Trophoblast cell (in vitro differentiated cells and primary cell): Measurements from ENCODE around the gene FHAD1.

ENCODE experiments used
- DNase-seq, 2 donors: peaks; one replicate each; pipeline ENCODE4 v3.0.0-alpha.2; 2016
- H2AFZ ChIP-seq: 2 replicates; pipeline ENCODE4 v1.6.1; 2013; ENCODE audit warnings: low read length, moderate library complexity, mild to moderate bottlenecking; ENCODE audit not compliant: insufficient read depth, poor library complexity
- H2AK5ac ChIP-seq: 2 replicates; pipeline ENCODE4 v1.6.1; 2013; ENCODE audit warnings: mild to moderate bottlenecking, low read length
- H2BK120ac ChIP-seq: 2 replicates; pipeline ENCODE4 v1.6.1; 2013; ENCODE audit warnings: low read length, mild to moderate bottlenecking, moderate library complexity; ENCODE audit not compliant: insufficient read depth, poor library complexity
- H2BK12ac ChIP-seq: 2 replicates; pipeline ENCODE4 v1.6.1; 2013; ENCODE audit warnings: mild to moderate bottlenecking, low read length, moderate library complexity
- H2BK5ac ChIP-seq: 2 replicates; pipeline ENCODE4 v1.6.1; 2013; ENCODE audit warnings: low read length, low read depth, moderate library complexity, mild to moderate bottlenecking; ENCODE audit not compliant: poor library complexity
- H3K14ac ChIP-seq: 2 replicates; pipeline ENCODE4 v1.6.1; 2013; ENCODE audit warnings: mild to moderate bottlenecking, low read length
- H3K18ac ChIP-seq: 2 replicates; pipeline ENCODE4 v1.6.1; 2013; ENCODE audit warnings: mild to moderate bottlenecking, low read length
- H3K23ac ChIP-seq: 2 replicates; pipeline ENCODE4 v1.6.1; 2013; ENCODE audit warnings: low read length
- H3K27ac ChIP-seq: 2 replicates; pipeline ENCODE4 v1.5.1; 2013; ENCODE audit warnings: low read depth, mild to moderate bottlenecking, inconsistent platforms, low read length, moderate library complexity
- H3K27me3 ChIP-seq: 2 replicates; pipeline ENCODE4 v1.6.1; 2013; ENCODE audit warnings: inconsistent platforms, mild to moderate bottlenecking, low read length, moderate library complexity; ENCODE audit not compliant: insufficient read depth
- H3K36me3 ChIP-seq, 2 experiments: 1 replicate in 1 of 2; 2 replicates in 1 of 2; pipeline ENCODE4 v1.6.1; 2013; ENCODE audit warnings: low read length in 2 of 2, mild to moderate bottlenecking in 2 of 2, moderate library complexity in 1 of 2; ENCODE audit not compliant: insufficient read depth in 2 of 2, control insufficient read depth in 1 of 2
- H3K4ac ChIP-seq: 2 replicates; pipeline ENCODE4 v1.6.1; 2013; ENCODE audit warnings: low read depth, mild to moderate bottlenecking, low read length, moderate library complexity
- H3K4me1 ChIP-seq, 2 experiments: 1 replicate in 1 of 2; 2 replicates in 1 of 2; pipeline ENCODE4 v1.6.1; 2013; ENCODE audit warnings: low read length in 2 of 2, mild to moderate bottlenecking in 2 of 2, moderate library complexity in 1 of 2; ENCODE audit not compliant: insufficient read depth in 2 of 2, control insufficient read depth in 1 of 2
- H3K4me2 ChIP-seq: 2 replicates; pipeline ENCODE4 v1.6.1; 2013; ENCODE audit warnings: inconsistent platforms, mild to moderate bottlenecking, low read length, moderate library complexity
- H3K4me3 ChIP-seq: 2 replicates; pipeline ENCODE4 v1.5.1; 2013; ENCODE audit warnings: mild to moderate bottlenecking, low read depth, low read length, inconsistent platforms
- H3K79me1 ChIP-seq: one replicate; pipeline ENCODE4 v1.6.1; 2013; ENCODE audit warnings: low read length
- H3K79me2 ChIP-seq: 2 replicates; pipeline ENCODE4 v1.6.1; 2013; ENCODE audit warnings: low read length, mild to moderate bottlenecking; ENCODE audit not compliant: control insufficient read depth, insufficient read depth, poor library complexity
- H3K9ac ChIP-seq: 2 replicates; pipeline ENCODE4 v1.6.1; 2013; ENCODE audit warnings: mild to moderate bottlenecking, low read length
- H3K9me3 ChIP-seq: 2 replicates; pipeline ENCODE4 v1.6.1; 2013; ENCODE audit warnings: low read depth, mild to moderate bottlenecking, control low read depth, inconsistent platforms, low read length; ENCODE audit not compliant: insufficient read depth
- H4K12ac ChIP-seq: 2 replicates; pipeline ENCODE4 v1.6.1; 2013; ENCODE audit warnings: low read depth, mild to moderate bottlenecking, low read length, moderate library complexity
- H4K8ac ChIP-seq: 2 replicates; pipeline ENCODE4 v1.6.1; 2013; ENCODE audit warnings: low read depth, mild to moderate bottlenecking, low read length, moderate library complexity
- H4K91ac ChIP-seq: one replicate; pipeline ENCODE4 v1.6.1; 2013; ENCODE audit warnings: low read depth, mild to moderate bottlenecking, low read length, moderate library complexity
- WGBS: extraction: QIAGEN DNeasy Blood & Tissue Kit; methylation state at CpG from one replicate; pipeline ENCODE4 v1.1.7; 2013; ENCODE audit warnings: missing lambda C conversion rate; ENCODE audit not compliant: insufficient read length, insufficient coverage; ENCODE audit errors: extremely low coverage; 5-methylcytosine and 5-hydroxymethylcytosine counted together

FHAD1 gene

DNA sequence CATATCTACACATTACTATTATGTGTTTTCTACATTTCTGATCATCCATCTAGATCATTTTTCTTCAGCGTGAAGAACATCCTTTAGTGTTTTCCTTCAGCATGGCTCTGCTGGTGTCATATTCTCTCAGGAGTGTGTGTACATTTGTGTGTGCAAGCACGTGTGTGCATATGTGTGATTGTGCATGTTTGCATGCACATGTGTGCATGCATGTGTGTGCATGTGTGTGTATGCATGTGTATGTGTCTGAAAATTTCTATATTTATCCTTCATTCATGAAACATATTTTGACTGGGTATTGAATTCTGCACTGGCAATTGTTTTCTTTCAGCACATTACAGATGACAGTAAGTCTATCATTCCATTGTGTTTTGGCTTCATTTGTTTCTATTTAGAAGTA lies 74.6 kb downstream of the FHAD1 start:
- Histone ChIP-seq H3K79me2 (no peaks in the 10 kb centered on the region), H3K27me3 (no peaks in the 10 kb centered on the region), H3K14ac (no peak overlapping the region), H2AK5ac (no peak overlapping the region), H2AFZ (no peak overlapping the region), H4K8ac (no peak overlapping the region), H2BK120ac (no peak overlapping the region), H3K9me3 (peaks cover under 1% of the 10 kb centered on the region), H3K9ac (no peak overlapping the region), H4K91ac (no peak overlapping the region), H3K36me3 (no peaks in the 10 kb centered on the region), H3K4me1 (peaks cover 4 to 8% of the 10 kb centered on the region in 2 experiments), H3K27ac (no peak overlapping the region), H4K12ac (no peak overlapping the region), H3K18ac (no peak overlapping the region), H3K79me1 (no peaks in the 10 kb centered on the region), H3K4me2 (no peak overlapping the region), H3K23ac (no peak overlapping the region), H2BK5ac (no peak overlapping the region), H2BK12ac (no peak overlapping the region), H3K4ac (no peak overlapping the region), H3K4me3 (no peak overlapping the region)
- no CpG with 5 or more reads among the region's 2 CpGs for WGBS
- no peak for DNase-seq

DNA sequence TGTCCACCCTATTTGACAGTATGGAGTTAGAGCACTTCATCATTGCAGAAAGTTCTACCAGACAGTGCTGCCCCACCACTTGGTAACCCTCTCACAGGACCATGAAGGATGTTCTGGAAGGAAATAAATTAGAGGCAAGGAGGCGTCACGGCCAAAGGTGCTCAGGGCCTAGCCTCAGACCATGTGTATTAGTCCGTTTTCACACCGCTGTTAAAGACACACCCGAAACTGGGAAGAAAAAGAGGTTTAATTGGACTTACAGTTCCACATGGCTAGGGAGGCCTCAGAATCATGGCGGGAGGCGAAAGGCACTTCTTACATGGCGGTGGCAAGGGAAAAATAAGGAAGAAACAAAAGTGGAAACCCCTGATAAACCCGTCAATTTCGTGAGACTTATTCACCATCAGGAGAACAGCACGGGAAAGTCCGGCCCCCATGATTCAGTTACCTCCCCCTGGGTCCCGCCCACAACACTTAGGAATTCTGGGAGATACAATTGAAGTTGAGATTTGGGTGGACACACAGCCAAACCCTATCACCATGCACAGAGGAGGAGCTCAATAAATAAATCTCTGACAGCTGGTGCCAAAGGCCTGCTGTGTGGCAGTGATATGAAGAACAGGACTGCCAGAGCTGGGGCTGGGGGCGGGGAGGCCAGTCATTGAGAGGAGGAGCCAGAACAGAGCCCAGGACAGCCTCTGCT lies 75.8 kb downstream of the FHAD1 start:
- no peak overlapping the region for H3K9ac ChIP-seq
- no peak overlapping the region for H4K8ac ChIP-seq
- no peaks in the 10 kb centered on the region for H3K36me3 ChIP-seq
- H3K4me3 ChIP-seq: no peak overlapping the region
- H3K27me3 ChIP-seq: no peaks in the 10 kb centered on the region
- no peak overlapping the region for H2BK5ac ChIP-seq
- no peak overlapping the region for H3K23ac ChIP-seq
- H3K79me2 ChIP-seq: no peaks in the 10 kb centered on the region
- H4K12ac ChIP-seq: no peak overlapping the region
- peaks cover 4 to 8% of the 10 kb centered on the region in 2 experiments for H3K4me1 ChIP-seq
- no peak overlapping the region for H2BK120ac ChIP-seq
- H3K14ac ChIP-seq: no peak overlapping the region
- H3K4ac ChIP-seq: no peak overlapping the region
- H3K79me1 ChIP-seq: no peaks in the 10 kb centered on the region
- no peak overlapping the region for H2BK12ac ChIP-seq
- H3K27ac ChIP-seq: no peak overlapping the region
- DNase-seq: no peak
- H4K91ac ChIP-seq: no peak overlapping the region
- H3K18ac ChIP-seq: no peak overlapping the region
- no CpG with 5 or more reads among the region's 14 CpGs for WGBS
- no peak overlapping the region for H2AFZ ChIP-seq
- H3K4me2 ChIP-seq: no peak overlapping the region
- no peak overlapping the region for H2AK5ac ChIP-seq
- H3K9me3 ChIP-seq: no peaks in the 10 kb centered on the region

DNA sequence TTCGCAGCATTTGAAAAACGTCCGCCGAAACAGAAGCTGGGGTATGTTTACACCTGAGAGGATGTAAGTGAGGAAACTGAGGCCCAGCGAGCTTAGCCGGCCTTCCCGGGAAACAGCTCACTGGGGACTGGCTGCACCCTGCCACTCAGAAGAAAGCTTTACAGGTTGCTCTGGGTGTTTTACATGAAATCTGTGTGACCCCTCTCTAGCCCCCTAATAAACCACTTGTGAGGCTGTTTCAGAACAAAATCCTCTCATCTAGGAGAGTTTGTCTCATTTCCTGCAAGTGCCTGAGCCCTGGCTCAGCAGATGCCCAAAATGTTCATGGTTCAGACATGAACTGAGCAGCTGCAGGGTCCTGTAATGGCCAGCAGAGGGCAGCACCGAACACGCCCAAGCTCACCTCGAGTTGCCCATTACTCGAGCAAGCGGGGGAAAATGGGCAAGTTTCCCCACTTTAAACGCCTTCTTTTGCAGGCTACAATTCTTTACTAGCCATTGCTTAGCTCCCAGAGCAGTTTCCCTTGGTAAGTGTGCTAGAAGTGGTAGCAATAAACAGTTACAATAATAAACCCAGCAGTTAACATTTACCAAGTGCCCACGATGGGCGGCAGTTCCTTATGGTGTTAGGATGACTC lies 76.4 kb downstream of the FHAD1 start:
- H2BK5ac ChIP-seq: no peak overlapping the region
- no peaks in the 10 kb centered on the region for H3K79me2 ChIP-seq
- no peak overlapping the region for H3K9ac ChIP-seq
- no peak overlapping the region for H4K8ac ChIP-seq
- H3K4me3 ChIP-seq: no peak overlapping the region
- no peak overlapping the region for H3K14ac ChIP-seq
- H3K27me3 ChIP-seq: no peaks in the 10 kb centered on the region
- no peak overlapping the region for H2BK120ac ChIP-seq
- H2AK5ac ChIP-seq: no peak overlapping the region
- H3K9me3 ChIP-seq: no peaks in the 10 kb centered on the region
- H3K4me2 ChIP-seq: no peak overlapping the region
- H2AFZ ChIP-seq: no peak overlapping the region
- no peaks in the 10 kb centered on the region for H3K36me3 ChIP-seq
- H3K4ac ChIP-seq: no peak overlapping the region
- no peak overlapping the region for H4K12ac ChIP-seq
- peak; percentile 77 to 91 for DNase-seq
- H2BK12ac ChIP-seq: no peak overlapping the region
- H4K91ac ChIP-seq: no peak overlapping the region
- peaks cover 4 to 8% of the 10 kb centered on the region in 2 experiments for H3K4me1 ChIP-seq
- H3K23ac ChIP-seq: no peak overlapping the region
- no peaks in the 10 kb centered on the region for H3K79me1 ChIP-seq
- H3K18ac ChIP-seq: no peak overlapping the region
- WGBS: no CpG with 5 or more reads among the region's 15 CpGs
- H3K27ac ChIP-seq: no peak overlapping the region

DNA sequence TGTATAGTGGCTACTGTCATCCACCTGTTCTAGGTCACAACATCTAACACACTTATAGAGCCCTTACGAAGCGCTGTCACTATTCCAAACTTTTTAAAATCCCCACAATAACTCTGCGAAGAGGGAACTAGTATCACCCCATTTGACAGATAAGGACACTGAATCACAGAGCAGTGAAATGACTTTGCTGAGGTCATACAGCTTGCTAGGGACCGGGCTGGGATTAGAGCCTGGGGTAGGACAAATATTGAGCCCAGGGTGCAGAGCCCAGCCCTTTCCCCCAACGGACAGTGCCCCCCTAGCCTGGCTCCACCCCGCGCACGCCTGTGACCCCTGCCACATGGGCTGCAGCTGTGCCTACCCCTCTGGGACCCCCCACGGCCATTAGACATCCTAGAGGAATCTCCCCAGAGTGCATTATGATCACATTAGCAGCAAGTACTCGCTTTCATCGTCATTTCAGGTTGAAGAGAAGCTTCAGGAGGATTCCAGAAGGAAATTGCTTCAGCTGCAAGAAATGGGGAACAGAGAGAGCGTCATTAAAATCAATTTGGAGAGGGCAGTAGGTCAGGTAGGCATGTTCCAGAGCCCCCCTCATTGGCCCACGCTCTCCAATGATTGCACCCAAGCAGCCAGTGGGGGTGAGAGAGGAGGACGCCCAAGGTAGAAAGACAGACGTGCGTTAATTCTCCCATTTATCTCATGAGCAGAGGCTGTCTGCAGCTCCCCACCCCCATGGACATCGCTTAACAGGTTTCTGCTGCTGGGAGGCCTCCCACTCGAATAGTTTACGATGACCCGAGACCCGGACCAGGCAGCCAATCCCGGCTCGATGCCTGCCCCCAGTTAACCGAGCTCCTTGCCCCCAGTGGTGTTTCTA lies 77.2 kb downstream of the FHAD1 start:
- no peaks in the 10 kb centered on the region for H3K27me3 ChIP-seq
- H3K14ac ChIP-seq: no peak overlapping the region
- H3K4me3 ChIP-seq: no peak overlapping the region
- H2BK5ac ChIP-seq: no peak overlapping the region
- no peaks in the 10 kb centered on the region for H3K79me1 ChIP-seq
- no peaks in the 10 kb centered on the region for H3K36me3 ChIP-seq
- no peak for DNase-seq
- no peak overlapping the region for H2BK120ac ChIP-seq
- H3K23ac ChIP-seq: no peak overlapping the region
- no peak overlapping the region for H3K4me2 ChIP-seq
- H4K91ac ChIP-seq: no peak overlapping the region
- no peak overlapping the region for H4K8ac ChIP-seq
- H2BK12ac ChIP-seq: no peak overlapping the region
- H3K27ac ChIP-seq: no peak overlapping the region
- no peak overlapping the region for H3K9ac ChIP-seq
- no peak overlapping the region for H4K12ac ChIP-seq
- no peak overlapping the region for H3K18ac ChIP-seq
- peaks cover 4 to 8% of the 10 kb centered on the region in 2 experiments for H3K4me1 ChIP-seq
- no peaks in the 10 kb centered on the region for H3K79me2 ChIP-seq
- H2AK5ac ChIP-seq: no peak overlapping the region
- H3K4ac ChIP-seq: no peak overlapping the region
- no peak overlapping the region for H2AFZ ChIP-seq
- no peaks in the 10 kb centered on the region for H3K9me3 ChIP-seq
- WGBS: no CpG with 5 or more reads among the region's 24 CpGs
